CMK (cell line): ENCODE results near the gene DNAH10.

Experiments
- DNase-seq: peaks from one replicate; pipeline ENCODE4 v3.0.0-alpha.2; 2010; ENCODE audit warnings: low read depth

The DNAH10 gene

DNA sequence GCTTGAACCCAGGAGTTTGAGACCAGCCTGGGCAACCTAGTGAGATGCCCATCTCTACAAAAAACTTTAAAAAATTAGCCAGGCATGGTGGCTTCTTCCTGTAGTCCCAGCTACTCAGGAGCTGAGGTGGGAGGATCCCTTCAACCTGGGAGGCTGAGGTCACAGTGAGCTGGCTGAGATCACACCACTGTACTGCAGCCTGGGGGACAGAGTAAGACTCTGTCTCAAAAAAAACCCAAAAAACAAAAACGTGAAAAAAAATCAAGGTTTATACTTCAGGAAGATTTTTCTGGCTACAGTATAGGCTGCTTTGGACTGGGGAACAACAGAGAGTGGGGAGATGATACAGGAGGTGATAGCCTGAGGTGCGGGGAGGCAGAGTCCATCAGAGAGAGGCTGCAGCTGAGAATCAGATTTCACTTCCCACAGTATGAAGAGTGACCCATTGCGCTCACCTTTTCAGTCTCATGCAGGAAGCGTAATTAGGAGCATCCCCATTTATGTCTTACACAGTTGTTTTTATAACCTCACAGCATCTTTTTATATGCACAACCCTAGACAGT is 28.9 kb downstream of the DNAH10 start:
- no peak for DNase-seq

GRCh38 chr12:123794027-123794426 is 31.9 kb downstream of the DNAH10 start:
- no peak for DNase-seq

DNA sequence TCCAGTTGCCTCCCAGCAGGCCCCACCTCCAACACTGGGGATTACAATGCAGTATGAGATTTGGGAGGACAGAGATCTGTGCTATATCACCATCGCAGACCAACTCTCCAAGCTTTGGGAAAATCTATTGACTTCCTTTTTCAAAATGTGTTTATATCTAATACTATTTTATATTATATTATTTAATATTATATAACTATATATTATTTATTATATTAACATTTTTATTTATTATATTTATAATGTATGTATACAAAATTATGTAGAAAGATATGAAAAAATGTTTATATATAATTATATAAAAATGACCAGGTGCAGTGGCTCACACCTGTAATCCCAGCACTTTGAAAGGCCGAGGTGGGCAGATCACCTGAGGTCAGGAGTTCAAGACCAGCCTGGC is 36.4 kb downstream of the DNAH10 start:
- no peak for DNase-seq

- no peak for DNase-seq
Measured at GRCh38 chr12:123799227-123799626, 37.1 kb downstream of the DNAH10 start.

DNA sequence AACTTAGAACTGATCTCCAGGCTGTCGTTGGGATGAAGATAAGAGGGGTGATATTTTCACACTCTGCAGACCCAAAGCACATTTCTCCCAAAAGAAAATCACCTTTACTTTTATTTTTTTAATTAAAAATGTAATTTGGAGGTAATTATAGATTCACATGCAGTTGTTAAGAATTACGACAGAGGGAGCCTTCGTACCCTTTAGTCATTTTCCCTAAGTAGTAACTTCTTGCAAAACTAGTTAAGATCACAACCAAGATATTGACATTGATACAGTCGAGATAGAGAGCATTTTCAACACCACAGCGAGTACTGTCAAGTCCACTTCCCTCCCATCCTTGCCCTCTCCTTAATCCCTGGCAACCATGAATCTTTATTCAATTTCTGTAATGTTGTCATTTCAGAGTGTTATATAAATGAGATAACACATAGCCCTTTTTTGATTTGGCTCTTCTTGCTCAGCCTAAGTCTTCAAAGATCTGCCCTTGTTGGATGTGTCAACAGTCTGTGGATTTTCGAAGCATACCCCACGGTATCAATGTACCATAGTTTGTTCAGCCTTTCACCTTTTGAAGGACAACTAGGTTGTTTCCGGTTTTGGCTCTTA is 39.6 kb downstream of the DNAH10 start:
- no peak for DNase-seq

GRCh38 chr12:123805173-123805572 is 43.1 kb downstream of the DNAH10 start:
- DNase-seq = no peak

DNA sequence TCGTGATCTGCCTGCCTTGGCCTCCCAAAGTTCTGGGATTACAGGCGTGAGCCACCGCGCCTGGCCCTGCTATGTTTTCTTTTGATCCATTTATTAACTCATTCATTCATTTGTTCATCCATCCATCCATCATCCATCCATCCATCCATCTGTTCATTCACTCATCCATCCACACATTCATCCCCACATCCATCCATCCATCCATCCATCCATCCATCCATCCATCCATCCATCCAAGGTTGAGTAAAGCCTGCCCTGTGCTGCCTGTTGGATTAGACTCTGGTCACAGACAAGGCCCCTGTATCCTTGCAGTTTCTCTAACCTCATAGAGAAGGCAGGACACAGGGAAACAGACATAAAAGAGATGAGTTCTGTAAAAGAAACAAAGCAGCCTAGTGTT is 44.9 kb downstream of the DNAH10 start:
- DNase-seq = no peak

DNA sequence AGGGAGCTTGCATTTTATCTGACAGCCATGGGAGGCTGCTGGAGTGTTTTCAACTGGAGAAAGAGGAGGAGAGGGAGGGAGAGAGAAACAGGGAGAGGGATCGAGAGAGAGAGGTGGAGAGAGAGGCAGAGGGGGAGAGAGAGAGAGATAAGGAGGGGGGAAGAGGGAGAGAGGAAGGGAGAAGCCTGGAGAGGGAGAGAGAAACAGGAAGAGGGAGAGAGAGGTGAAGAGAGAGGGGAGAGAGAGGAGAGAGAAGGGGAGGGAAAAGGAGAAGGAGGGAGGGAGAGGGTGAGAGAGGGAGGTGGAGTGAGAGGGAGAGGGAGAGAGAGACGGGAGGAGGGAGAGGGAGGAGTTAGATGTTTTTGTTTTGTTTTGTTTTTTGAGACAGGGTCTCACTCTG is 45.6 kb downstream of the DNAH10 start:
- DNase-seq = no peak

GRCh38 chr12:123808167-123808566 is 46.1 kb downstream of the DNAH10 start:
- no peak for DNase-seq

- DNase-seq = no peak
Measured at GRCh38 chr12:123813349-123813748, 51.2 kb downstream of the DNAH10 start.

GRCh38 chr12:123815968-123816367 is 53.9 kb downstream of the DNAH10 start:
- DNase-seq = no peak

DNA sequence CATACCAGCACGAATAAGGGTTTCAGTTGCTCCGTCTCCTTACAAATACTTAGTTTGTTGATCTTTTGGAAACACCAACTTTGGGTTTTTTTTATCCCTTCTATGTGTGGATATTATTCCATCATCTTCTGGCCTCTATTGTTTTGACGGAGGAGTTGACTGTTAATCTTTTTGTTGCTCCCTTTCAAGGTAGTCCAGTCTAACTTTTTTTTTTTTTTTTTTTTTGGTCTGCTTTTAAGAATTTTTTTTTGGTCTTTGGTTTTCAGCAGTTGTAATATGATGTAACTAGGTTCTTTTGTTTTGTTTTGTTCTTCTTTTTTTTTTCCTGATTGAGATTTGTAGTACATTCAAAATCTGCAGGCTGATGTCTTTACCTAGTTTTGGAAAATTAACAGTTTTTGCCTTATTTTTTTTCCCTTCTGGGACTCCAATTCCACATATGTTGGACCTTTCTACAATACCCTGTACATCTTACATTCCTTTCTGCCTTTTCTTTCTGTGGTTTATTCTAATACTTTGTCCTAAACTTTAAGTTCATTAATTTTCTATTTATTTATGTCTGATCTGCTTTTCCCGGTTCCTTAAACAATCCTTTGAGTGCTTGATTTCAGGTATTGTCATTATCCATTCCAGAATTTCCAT is 54.9 kb downstream of the DNAH10 start:
- DNase-seq = no peak

DNA sequence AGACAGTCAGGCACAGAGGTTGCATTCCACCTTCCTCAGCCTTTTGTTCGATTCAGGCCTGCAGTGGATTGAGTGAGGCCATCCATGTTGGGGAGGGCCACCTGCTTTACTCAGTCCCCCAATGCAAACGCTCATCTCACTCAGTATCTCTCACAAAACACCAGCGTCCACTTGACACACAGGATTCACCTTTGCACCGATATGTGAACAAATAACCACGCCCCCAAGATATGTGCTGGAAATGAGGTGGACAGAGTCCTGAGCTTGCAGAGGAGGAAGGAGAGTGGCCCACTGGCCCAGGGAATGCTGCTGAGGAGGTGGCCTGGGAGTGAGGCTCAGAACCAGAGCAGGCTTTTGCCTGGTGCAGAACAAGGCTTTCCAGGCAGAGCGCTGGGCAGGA is 60.7 kb downstream of the DNAH10 start:
- no peak for DNase-seq

DNA sequence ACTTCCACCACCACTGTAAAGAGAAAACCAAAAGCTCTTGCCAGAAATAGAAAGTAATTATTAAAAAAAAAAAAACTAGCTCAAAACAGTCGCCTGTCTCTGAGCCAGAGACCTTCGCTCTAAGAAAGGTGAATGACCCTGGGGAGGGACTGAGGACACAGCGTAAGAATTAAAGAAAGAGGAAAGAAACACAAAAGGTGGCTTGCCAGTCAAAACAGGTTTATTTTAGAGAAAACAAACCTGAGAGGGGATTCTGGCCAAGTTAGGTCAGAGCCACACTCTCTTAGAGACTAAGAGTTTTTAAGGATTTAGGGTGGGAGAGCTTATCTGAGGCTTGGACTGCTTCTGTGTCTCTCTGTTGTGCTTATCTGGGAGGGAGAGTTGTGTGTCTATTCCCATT is 66.0 kb downstream of the DNAH10 start:
- DNase-seq = no peak

- DNase-seq = no peak
Measured at GRCh38 chr12:123828854-123829547, 66.9 kb downstream of the DNAH10 start.

DNA sequence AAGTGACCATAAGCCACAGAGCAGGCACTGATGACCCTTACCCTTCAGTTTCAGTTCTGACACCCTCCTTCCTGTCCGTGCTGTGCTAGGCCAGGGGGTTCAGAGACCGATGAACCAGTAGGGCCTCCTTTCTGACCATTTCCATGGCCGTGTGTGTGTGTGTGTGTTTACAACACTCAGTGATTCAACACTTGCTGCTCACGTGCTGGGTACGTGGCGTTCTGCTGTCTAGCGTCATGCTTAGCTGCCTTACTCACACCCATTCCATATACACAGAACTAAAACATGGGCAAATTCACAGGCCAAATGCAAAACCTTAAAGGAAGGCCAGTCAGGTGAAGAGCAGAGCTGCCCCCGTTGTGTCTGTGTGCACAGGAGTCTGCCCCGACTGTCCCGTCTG is 67.5 kb downstream of the DNAH10 start:
- no peak for DNase-seq

DNA sequence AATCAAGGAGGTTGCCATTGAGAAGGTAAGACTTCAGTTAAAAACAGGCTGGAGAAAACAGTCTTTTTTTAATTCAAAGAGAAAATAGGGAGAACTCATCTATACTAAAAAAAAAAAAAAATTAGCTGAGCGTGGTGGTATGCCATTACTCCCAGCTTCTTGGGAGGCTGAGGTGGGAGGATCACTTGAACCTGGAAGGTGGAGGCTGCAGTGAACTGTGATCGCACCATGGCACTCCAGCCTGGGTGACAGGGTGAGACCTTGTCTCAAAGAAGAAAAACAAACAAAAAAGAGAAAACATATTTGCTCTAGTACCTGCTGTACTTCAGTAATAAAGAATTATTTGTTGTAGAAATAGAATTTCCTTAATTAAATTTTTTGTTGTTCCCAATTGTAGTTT is 68.6 kb downstream of the DNAH10 start:
- DNase-seq = no peak

DNA sequence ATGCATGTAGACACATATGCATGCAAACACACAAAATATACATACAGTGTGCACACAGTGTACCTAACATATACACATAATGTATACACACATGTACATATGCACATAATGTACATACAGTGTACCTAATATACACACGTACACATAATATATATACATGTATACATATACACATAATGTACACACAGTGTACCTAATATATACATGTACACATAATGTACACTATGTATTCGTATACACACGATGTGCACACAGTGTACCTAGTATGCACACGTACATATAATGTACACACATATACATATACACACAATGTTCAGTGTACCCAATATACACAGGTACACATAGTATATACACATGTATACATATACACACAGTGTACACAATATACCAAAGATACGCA is 70.0 kb downstream of the DNAH10 start:
- no peak for DNase-seq

DNA sequence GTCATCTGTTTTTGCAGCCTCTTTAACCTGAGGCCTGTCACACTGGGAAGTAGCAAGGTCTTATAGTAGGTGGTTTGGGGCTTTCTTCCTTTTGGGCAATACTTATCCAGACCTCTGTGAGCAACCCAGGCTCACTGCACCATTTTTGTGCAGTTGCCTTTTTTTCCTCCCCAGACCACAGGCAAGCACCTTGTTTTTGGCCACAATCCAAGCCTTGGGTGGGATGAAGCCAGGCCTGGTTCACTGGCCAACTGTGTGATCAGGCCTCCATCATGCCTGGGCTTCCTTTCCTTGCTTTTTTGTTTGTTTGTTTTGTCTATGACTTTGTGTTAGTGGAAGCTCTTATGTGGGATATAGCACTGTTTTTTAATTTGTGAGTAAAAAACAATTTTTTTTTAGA is 71.7 kb downstream of the DNAH10 start:
- no peak for DNase-seq

DNA sequence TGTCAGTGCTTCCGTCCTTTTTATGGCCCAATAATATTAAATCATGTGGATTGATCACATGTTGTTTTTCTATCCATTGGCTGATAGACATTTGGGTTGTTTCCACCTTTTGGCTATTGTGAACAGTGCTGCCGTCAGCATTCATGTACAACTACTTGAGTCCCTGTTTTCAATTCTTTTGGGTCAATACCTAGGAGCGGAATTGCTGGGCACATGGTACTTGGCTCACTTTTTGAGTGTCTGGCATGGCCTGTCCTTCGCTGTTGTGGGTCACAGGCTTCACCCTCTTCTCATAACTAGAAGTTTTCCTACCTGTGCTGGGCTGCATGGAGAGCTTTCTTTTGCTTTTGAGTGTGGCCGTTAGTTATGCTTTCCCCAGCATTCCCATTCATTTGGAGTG is 72.7 kb downstream of the DNAH10 start:
- DNase-seq = no peak

- no peak for DNase-seq
Measured at GRCh38 chr12:123836292-123836691, 74.2 kb downstream of the DNAH10 start.

GRCh38 chr12:123839826-123840225 is 77.7 kb downstream of the DNAH10 start:
- DNase-seq = no peak

- DNase-seq = no peak
Measured at GRCh38 chr12:123840765-123841425, 78.8 kb downstream of the DNAH10 start.
